ENCODE results near the gene ZDHHC13. TPM values are rescaled to one million over a fixed set of nuclear protein-coding genes. Genes with fewer than 3 reads are reported as not detected.

Gene ZDHHC13
- polyA plus RNA-seq, 1 of the 3 experiments (the other 2 are of a cell fraction): 8.2 TPM

DNA sequence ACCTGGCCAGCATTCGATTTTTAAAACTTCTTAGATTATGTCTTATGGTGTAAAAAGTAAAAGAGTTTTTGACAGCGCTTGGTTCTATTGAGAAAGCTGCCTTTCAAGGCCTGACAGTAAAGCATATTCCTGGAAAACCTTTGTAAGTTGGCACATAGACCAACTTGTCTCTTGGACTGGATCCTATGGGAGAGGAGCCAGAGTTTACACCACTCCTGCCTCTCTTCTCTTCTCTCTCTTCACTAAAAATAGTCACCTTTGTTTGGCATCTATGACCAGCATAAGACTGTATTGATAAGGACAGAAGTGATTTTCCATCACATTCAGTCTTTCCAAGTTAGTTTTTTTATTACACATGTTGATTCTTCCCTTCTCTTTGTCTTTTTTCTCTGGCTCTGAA lies 51.1 kb downstream of the ZDHHC13 start (continued):
- TF ChIP-seq FOSL2 (IDR thresholded peaks at IDR 0.05; ENCODE audit: borderline replicate concordance, low read depth) (no peak), TCF12 (IDR thresholded peaks at IDR 0.05) (no peak)

DNA sequence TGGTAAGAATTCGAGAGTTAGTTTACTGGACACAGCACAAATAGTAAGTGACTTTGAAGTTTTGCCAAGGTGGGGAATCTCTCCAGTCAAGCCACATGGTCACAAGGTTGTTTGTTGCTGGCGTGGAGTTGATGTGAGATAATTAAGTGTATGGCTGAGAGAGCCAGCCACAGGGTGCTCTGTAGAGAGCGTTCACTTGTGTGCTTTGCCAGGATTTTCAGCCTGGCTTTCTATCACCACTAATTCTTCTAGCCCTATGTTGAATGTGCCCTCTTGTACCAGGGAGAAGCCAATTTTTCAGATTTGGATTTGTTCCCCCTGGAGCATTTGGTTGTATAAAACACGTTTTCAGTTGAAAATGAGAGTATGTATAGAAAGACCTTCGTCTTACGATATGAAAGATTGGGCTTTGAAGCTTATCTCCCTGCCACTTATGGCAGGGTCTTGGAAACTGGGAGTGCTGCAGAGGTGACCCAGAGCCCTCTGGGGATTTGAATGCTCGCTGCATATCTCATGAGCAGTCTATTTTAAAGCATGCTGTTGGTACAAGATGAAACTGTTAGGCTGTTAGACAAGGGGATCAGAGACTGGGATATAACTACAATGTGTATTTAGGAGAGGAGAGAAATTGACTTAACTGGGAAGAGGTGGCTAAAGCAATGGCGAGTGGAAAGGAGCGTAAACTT lies 56.2 kb downstream of the ZDHHC13 start:
- H3K9ac ChIP-seq: no peak overlapping the region
- H3K4me3 ChIP-seq (ENCODE audit: low read depth in 2 of 2, low read length in 1 of 2): no peak overlapping the region
- WGBS (ENCODE audit: low lambda C conversion rate): 97% methylated on average over 9 of the region's 9 CpGs
- ChIA-PET POLR2A (no interaction called here), CTCF (interaction anchor here (1.5 kb wide), 1 partner anchor 102 kb away, joined by 3 read pairs; no protein-coding TSS in a partner anchor)
- peaks cover 30 to 69% of the 10 kb centered on the region in 2 experiments for H3K36me3 ChIP-seq (replicated peaks in 1 of 2; ENCODE audit: control insufficient read depth in 1 of 2, insufficient read depth in 2 of 2, low read length in 1 of 2)
- H3K27me3 ChIP-seq (ENCODE audit: insufficient read depth): no peaks in the 10 kb centered on the region
- H3K79me2 ChIP-seq (ENCODE audit: insufficient read depth): no peaks in the 10 kb centered on the region
- no peak overlapping the region for H3K27ac ChIP-seq (ENCODE audit: low read depth in 2 of 2, low read length in 1 of 2)
- DNase-seq: no peak
- H3K9me3 ChIP-seq: no peaks in the 10 kb centered on the region
- no peaks in the 10 kb centered on the region; a peak in 1 of 4 replicates for H3K4me1 ChIP-seq (ENCODE audit: control insufficient read depth in 1 of 2, insufficient read depth in 2 of 2, low read depth in 1 of 2, low read length in 1 of 2)
- H2AFZ ChIP-seq (ENCODE audit: low read depth): no peak overlapping the region
- no peaks in the 10 kb centered on the region for H3K9me2 ChIP-seq
- TF ChIP-seq TAF1 (IDR thresholded peaks at IDR 0.05; ENCODE audit: borderline replicate concordance, low read depth, low read length): no peak
- TF ChIP-seq TEAD4 (IDR thresholded peaks at IDR 0.05; ENCODE audit: borderline replicate concordance, insufficient read depth): no peak
- TF ChIP-seq YY1 (IDR thresholded peaks at IDR 0.05; ENCODE audit: low read depth): no peak
- no peak for TF ChIP-seq CTCF (IDR thresholded peaks at IDR 0.05)
- no peak for TF ChIP-seq RFX5 (IDR thresholded peaks at IDR 0.05; ENCODE audit: low read length)
- TF ChIP-seq SIN3A (IDR thresholded peaks at IDR 0.05; ENCODE audit: borderline replicate concordance, low read depth, low read length): no peak
- TF ChIP-seq, protein P1, sequence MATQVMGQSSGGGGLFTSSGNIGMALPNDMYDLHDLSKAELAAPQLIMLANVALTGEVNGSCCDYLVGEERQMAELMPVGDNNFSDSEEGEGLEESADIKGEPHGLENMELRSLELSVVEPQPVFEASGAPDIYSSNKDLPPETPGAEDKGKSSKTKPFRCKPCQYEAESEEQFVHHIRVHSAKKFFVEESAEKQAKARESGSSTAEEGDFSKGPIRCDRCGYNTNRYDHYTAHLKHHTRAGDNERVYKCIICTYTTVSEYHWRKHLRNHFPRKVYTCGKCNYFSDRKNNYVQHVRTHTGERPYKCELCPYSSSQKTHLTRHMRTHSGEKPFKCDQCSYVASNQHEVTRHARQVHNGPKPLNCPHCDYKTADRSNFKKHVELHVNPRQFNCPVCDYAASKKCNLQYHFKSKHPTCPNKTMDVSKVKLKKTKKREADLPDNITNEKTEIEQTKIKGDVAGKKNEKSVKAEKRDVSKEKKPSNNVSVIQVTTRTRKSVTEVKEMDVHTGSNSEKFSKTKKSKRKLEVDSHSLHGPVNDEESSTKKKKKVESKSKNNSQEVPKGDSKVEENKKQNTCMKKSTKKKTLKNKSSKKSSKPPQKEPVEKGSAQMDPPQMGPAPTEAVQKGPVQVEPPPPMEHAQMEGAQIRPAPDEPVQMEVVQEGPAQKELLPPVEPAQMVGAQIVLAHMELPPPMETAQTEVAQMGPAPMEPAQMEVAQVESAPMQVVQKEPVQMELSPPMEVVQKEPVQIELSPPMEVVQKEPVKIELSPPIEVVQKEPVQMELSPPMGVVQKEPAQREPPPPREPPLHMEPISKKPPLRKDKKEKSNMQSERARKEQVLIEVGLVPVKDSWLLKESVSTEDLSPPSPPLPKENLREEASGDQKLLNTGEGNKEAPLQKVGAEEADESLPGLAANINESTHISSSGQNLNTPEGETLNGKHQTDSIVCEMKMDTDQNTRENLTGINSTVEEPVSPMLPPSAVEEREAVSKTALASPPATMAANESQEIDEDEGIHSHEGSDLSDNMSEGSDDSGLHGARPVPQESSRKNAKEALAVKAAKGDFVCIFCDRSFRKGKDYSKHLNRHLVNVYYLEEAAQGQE (IDR thresholded peaks at IDR 0.05; ENCODE audit: low read depth, low read length): no peak
- TF ChIP-seq SMC3 (IDR thresholded peaks at IDR 0.05; ENCODE audit: low read depth, low read length): no peak
- TF ChIP-seq ELF1 (IDR thresholded peaks at IDR 0.05): no peak
- no peak for TF ChIP-seq MEF2A (IDR thresholded peaks at IDR 0.05; ENCODE audit: borderline replicate concordance, low read depth)
- no peak for TF ChIP-seq MXI1 (IDR thresholded peaks at IDR 0.05; ENCODE audit: low read depth, low read length)
- no peak for TF ChIP-seq USF1 (IDR thresholded peaks at IDR 0.05; ENCODE audit: borderline replicate concordance, low read depth)
- H3F3A ChIP-seq (replicated peaks; ENCODE audit: insufficient read depth): no peaks in the 10 kb centered on the region
- no peak overlapping the region for H3K4me2 ChIP-seq
- no peaks in the 10 kb centered on the region for H4K20me1 ChIP-seq (ENCODE audit: insufficient read depth)
